Heart left ventricle (tissue), 16 donors: ENCODE results near the gene RAB4B. TPM values are rescaled to one million over a fixed set of nuclear protein-coding genes. Genes with fewer than 3 reads are reported as not detected.

Experiments
- ATAC-seq, 4 donors: fragments of 200-7000 bp; cut with Tn5 transposase; one replicate each; pipeline ENCODE4 v1.9.1; 2020 to 2022; ENCODE audit warnings: moderate library complexity in 4 of 4, mild to moderate bottlenecking in 3 of 4, moderate number of reproducible peaks in 1 of 4
- DNase-seq, 5 donors: peaks; one replicate each; pipeline ENCODE4 v3.0.0-alpha.2; 2020
- H3K27ac ChIP-seq, 12 donors: fragments of 200-600 bp; sonication (generic) in 4 of 12; one replicate each; pipeline versions ENCODE4 v1.5.0 to v1.8.0; 2016 to 2022; ENCODE audit warnings: mild to moderate bottlenecking in 2 of 12
- H3K27me3 ChIP-seq, 9 donors: fragments of 200-600 bp; sonication (generic) in 2 of 9; one replicate each; pipeline versions ENCODE4 v1.5.1 to v1.8.0; 2016 to 2022; ENCODE audit warnings: mild to moderate bottlenecking in 3 of 9
- H3K36me3 ChIP-seq, 9 donors: fragments of 200-600 bp; sonication (generic) in 2 of 9; one replicate each; pipeline versions ENCODE4 v1.5.0 to v1.8.0; 2018 to 2022; ENCODE audit warnings: mild to moderate bottlenecking in 2 of 9
- H3K4me1 ChIP-seq, 12 donors: fragments of 200-600 bp; sonication (generic) in 4 of 12; one replicate each; pipeline versions ENCODE4 v1.5.0 to v1.8.0; 2016 to 2022; ENCODE audit warnings: mild to moderate bottlenecking in 3 of 12
- H3K4me3 ChIP-seq, 12 donors: fragments of 200-600 bp; sonication (generic) in 4 of 12; one replicate each; pipeline versions ENCODE4 v1.5.0 to v1.8.0; 2017 to 2022; ENCODE audit warnings: mild to moderate bottlenecking in 9 of 12, moderate library complexity in 4 of 12
- H3K9me3 ChIP-seq, 12 donors: fragments of 200-600 bp; sonication (generic) in 4 of 12; one replicate each; pipeline versions ENCODE4 v1.5.0 to v1.8.0; 2016 to 2022; ENCODE audit warnings: mild to moderate bottlenecking in 1 of 12
- POLR2A ChIP-seq, 2 donors: fragments of 450-650 bp; IDR thresholded peaks; one replicate each; pipeline ENCODE4 v1.6.1; 2017; ENCODE audit warnings: antibody characterized with exemption in 2 of 2, mild to moderate bottlenecking in 2 of 2, moderate library complexity in 2 of 2
- WGBS, 4 donors: extraction: QIAGEN DNeasy Blood & Tissue Kit in 2 of 4; methylation state at CpG; one replicate each; pipeline versions ENCODE4 v1.1.5 to v1.1.7; 2013 to 2018; 5-methylcytosine and 5-hydroxymethylcytosine counted together
- intact Hi-C, 10 donors: fragments of 100-400 bp; cut with DNase I; formaldehyde crosslinking; loops; one replicate each; pipeline versions ENCODE4 v1.11.1 to v1.14.2; 2022
- polyA plus RNA-seq, 2 donors: library from polyadenylated mRNA; stranded (reverse); fragments of 200-250 nt; gene quantifications; one replicate each; pipeline ENCODE4 v1.2.3, GENCODE V29; 2013
- total RNA-seq, 9 donors: library from RNA; depleted of rRNA in 2 of 9; stranded (reverse); fragments of >200 nt in 2 of 9; fragmentation: NEBNext Ultra II Directional in 3 of 9; extraction: Animal tissue kit (Norgen Biotek cat#: 25700) in 3 of 9; gene quantifications; one replicate each; pipeline versions ENCODE4 v1.1.0 to v1.2.4, GENCODE V29; 2016 to 2023
- TF ChIP-seq, protein P1 (sequence below), 12 donors: fragments of 200-600 bp; sonication (generic) in 4 of 12; IDR thresholded peaks; one replicate each; pipeline versions ENCODE4 v1.5.0 to v1.8.0; 2018 to 2022; ENCODE audit warnings: antibody characterized with exemption in 12 of 12, mild to moderate bottlenecking in 5 of 12
- donor health status: ischemic (EF 13 %, LVEDD 7.1; RV severe dilation, severe dysfunction).
- donor health status: healthy with polysubstance abuse.
- donor health status: DM: no; HTN: yes; CAD: no.
- donor health status: DM: no; HTN: no; CAD: no.
- donor health status: ischemic (EF 25% LVEDD 6.9; RV normal size, moderate dysfunction).
- donor health status: ischemic (EF 25% LVEDD 5.7; RV mildly dilated, moderate dysfunction).
- donor health status: healthy.
- donor health status: DM: yes; HTN: yes; CAD: no.
- donor health status: ischemic (EF 35%, LVEDD 5.7; RV mildly dilated, moderate dysfunction).
- donor health status: nonischemic (EF 11% LVEDD 7.7; RV severe dilation, severe dysfunction).
- donor health status: DM: yes; HTN: yes; CAD: no.
- donor health status: PGD.
- donor health status: ischemic (EF 29% LVEDD 5.4; RV normal size, mild dysfunction).
- donor health status: nonischemic (EF 23%, LVEDD 6.1; RV moderate dilation, normal function).

RAB4B gene
- total and polyA plus RNA-seq, 11 donors: 12.3 to 50.1 (median 17.2) TPM

DNA sequence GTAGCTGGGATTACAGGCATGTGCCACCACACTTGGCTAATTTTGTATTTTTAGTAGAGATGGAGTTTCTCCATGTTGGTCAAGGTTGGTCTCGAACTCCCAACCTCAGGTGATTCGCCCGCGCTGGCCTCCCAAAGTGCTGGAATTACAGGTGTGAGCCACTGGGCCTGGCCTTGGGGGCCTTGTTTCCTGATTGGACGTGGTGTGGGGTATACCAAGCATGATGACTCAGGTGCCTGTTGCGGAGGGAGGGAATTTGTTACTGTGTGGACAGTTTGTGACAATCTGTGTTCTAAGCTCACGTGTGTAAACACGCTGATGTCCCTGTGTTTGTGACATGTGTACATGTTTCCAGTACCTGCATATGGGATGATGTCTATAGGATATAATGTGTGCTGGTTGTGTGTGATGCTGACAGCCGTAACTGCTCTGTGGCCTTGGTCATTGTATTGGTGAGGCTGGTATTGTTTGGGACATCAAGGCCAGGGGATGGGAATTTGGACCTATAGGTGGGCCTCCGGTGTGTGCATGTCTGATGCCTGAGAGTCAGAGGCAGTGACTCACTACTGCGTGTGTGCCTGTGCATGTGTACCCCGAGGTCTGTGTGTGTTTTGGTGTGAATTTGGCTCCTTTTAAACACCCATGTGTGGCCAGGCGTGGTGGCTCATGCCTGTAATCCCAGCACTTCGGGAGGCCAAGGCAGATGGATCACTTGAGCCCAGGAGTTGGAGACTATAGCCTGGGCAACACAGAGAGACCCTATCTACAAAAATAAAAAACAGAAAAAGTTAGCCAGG lies 19.3 kb downstream of the RAB4B start:
- TF ChIP-seq POLR2A (IDR thresholded peaks at IDR 0.05): no peak
- TF ChIP-seq, protein P1, sequence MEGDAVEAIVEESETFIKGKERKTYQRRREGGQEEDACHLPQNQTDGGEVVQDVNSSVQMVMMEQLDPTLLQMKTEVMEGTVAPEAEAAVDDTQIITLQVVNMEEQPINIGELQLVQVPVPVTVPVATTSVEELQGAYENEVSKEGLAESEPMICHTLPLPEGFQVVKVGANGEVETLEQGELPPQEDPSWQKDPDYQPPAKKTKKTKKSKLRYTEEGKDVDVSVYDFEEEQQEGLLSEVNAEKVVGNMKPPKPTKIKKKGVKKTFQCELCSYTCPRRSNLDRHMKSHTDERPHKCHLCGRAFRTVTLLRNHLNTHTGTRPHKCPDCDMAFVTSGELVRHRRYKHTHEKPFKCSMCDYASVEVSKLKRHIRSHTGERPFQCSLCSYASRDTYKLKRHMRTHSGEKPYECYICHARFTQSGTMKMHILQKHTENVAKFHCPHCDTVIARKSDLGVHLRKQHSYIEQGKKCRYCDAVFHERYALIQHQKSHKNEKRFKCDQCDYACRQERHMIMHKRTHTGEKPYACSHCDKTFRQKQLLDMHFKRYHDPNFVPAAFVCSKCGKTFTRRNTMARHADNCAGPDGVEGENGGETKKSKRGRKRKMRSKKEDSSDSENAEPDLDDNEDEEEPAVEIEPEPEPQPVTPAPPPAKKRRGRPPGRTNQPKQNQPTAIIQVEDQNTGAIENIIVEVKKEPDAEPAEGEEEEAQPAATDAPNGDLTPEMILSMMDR (IDR thresholded peaks at IDR 0.05): no peak
- H3K27ac ChIP-seq: peak overlapping the region in 11 of 12 donors; percentile 75 to 99 (median 97)
- DNase-seq (no peak), ATAC-seq (no peak)
- H3K27me3 ChIP-seq: no peaks in the 10 kb centered on the region
- 96 to 97% (median 96%) methylated on average over 14 of the region's 14 CpGs for WGBS, 4 donors
- intact Hi-C loops: loop anchor here in 2 of 10 donors (5.0 kb wide), 1 partner anchor 45 kb away; the partner anchor contains the start of genes ACTMAP (in 2 of the 2) and SNRPA (in 2 of the 2)
- H3K4me1 ChIP-seq: peaks cover 21 to 35% (median 27%) of the 10 kb centered on the region in 12 donors
- peak overlapping the region in 5 of 12 donors; percentile 89 to 99 (median 97) for H3K4me3 ChIP-seq
- no peaks in the 10 kb centered on the region for H3K9me3 ChIP-seq
- peaks cover 0 to 30% (median 18%) of the 10 kb centered on the region in 9 donors for H3K36me3 ChIP-seq

DNA sequence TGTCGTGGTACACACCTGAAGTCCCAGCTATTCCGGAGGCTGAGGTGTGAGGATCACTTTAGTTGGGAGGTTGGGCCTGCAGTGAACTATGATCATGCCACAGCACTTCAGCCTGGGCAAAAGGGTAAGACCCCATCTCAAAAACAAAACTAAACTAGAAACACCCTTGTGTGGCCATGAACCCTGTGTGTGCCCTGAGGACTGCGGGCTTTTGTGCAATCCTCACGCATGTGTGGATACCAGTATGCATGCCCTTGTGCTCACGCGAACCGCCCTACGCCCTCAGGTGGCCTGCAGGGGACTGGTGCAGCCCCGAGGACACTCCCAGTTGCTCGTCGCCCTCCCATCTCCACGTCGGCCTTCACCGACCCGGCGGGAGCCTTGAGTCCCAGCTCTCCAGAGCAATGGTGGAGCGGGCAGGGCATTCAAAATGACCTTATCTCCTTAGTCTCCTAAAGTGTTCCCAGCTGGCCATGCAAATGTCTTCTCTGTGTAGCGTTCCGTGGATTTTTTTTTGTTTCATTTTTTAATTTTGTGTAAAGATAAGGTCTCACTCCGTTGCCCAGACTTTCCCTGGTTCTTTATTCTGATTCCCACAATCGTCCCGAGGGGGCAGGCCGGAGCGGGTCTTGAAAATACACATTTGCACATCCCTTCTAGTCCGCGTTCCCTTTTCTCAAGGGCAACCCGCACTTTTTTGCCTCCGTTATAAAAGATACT lies 20.1 kb downstream of the RAB4B start:
- no peaks in the 10 kb centered on the region for H3K9me3 ChIP-seq
- H3K4me1 ChIP-seq: peaks cover 27 to 43% (median 35%) of the 10 kb centered on the region in 12 donors
- H3K4me3 ChIP-seq: peak overlapping the region in 11 of 12 donors; percentile 44 to 99 (median 94)
- DNase-seq (peak; percentile 70 to 83 (median 80)), ATAC-seq (peak; percentile 27 to 46 (median 40))
- 9 to 11% (median 11%) methylated on average over 28 of the region's 28 CpGs for WGBS, 4 donors
- H3K27me3 ChIP-seq: no peaks in the 10 kb centered on the region
- H3K27ac ChIP-seq: peak overlapping the region; percentile 75 to 99 (median 96)
- intact Hi-C loops: loop anchor here in 6 of 10 donors (1.0 to 5.0 kb wide), 5 partner anchors 20 to 83 kb away; partner anchors contain the start of genes ACTMAP (in 4 of the 6), SNRPA (in 4 of the 6) and RAB4B (in 3 of the 6)
- peaks cover 0 to 23% (median 14%) of the 10 kb centered on the region in 9 donors for H3K36me3 ChIP-seq
- TF ChIP-seq POLR2A (IDR thresholded peaks at IDR 0.05): no peak
- TF ChIP-seq, protein P1 (IDR thresholded peaks at IDR 0.05): peak in 9 of 12 donors; percentile 21 to 62 (median 52)

DNA sequence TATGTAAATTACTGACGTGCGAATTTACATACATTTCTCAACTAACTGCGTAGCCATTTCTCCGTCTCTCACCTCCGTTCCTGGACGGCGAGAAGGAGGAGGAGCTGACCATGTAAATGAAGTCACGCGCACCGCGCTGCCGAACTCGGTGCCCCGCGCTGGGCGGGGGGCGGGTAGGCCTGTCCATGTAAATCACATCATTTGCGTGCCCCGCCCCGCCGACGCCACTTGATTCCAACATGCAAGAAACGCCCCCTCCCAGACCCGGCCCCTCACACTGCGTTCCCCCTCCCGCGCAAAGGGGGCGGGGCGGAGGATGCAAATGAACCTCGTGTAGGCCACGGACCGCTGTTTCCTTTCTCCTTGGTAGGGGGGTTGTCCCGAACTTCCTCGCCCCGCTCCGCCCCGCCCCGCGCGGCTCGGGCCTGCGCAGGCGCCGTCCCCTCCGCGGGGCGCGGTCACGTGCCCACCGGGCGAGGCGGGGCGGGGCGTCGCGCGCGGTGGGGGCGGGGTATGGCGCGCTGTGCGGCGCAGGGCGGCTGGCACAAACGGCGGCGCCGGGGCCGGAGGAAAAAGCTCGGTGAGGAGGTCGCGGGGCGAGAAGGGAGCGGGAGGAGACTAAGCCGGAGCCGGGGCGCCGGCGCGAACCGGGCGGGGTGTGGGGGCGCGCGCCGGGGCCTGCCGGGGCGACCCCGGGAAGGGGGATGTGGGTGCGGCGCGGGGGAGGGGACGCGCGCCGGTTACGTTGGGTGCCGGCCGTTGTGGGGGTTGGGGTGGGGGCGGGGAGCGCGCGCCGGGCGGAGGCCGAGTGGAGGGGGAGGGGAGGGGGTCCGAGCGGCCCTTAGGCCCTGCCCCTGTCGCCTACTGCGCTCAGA lies 20.9 kb downstream of the RAB4B start, which contains the start of gene EGLN2:
TSS of gene EGLN2 (plus strand) at position 509 of the 875 bp plus-strand sequence. CDS start 1,382 bp downstream, outside the sequence.
- ATAC-seq (peak; percentile 84 to 90 (median 88)), DNase-seq (peak; percentile 100)
- WGBS, 4 donors: 0 to 1% (median 1%) methylated on average over 43 to 109 of the region's 110 CpGs
- no peaks in the 10 kb centered on the region for H3K9me3 ChIP-seq
- H3K4me1 ChIP-seq: peaks cover 35 to 50% (median 43%) of the 10 kb centered on the region in 12 donors
- peaks cover 0 to 29% (median 13%) of the 10 kb centered on the region in 9 donors for H3K36me3 ChIP-seq
- peak within 1 kb of the TSS; percentile 74 to 99 (median 94) for H3K4me3 ChIP-seq
- intact Hi-C loops: loop anchor here in 6 of 10 donors (1.0 to 5.0 kb wide), 5 partner anchors 21 to 84 kb away; partner anchors contain the start of genes ACTMAP (in 4 of the 6), SNRPA (in 4 of the 6) and RAB4B (in 3 of the 6)
- no peaks in the 10 kb centered on the region for H3K27me3 ChIP-seq
- peak in 1 of 2 donors; percentile 55 for TF ChIP-seq POLR2A (IDR thresholded peaks at IDR 0.05)
- TF ChIP-seq, protein P1 (IDR thresholded peaks at IDR 0.05): peak in 1 of 12 donors; percentile 2
- H3K27ac ChIP-seq: peak within 1 kb of the TSS; percentile 93 to 99 (median 97)
